Neural cell (in vitro differentiated cells): Measurements from ENCODE around the gene RLN3. TPM values are rescaled to one million over a fixed set of nuclear protein-coding genes. Genes with fewer than 3 reads are reported as not detected.

ENCODE experiments used
- H2AFZ ChIP-seq: fragments of 200-600, 300-800 bp; sonication (generic), shearing (Covaris generic); 2 replicates; pipeline ENCODE4 v1.6.0; 2014; ENCODE audit warnings: low read depth, mild to moderate bottlenecking, antibody characterized with exemption, low read length, moderate library complexity
- H3F3A ChIP-seq: fragments of 200-600 bp; shearing (Covaris generic); 2 replicates; pipeline ENCODE4 v1.6.1; 2016; ENCODE audit warnings: mild to moderate bottlenecking, moderate library complexity, mixed read lengths, antibody characterized with exemption, low read length; ENCODE audit not compliant: insufficient read depth, poor library complexity, severe bottlenecking
- H3K27ac ChIP-seq: fragments of 200-600, 300-800 bp; sonication (generic), shearing (Covaris generic); 2 replicates; pipeline ENCODE4 v1.5.1; 2014; ENCODE audit warnings: mild to moderate bottlenecking, low read length, moderate library complexity
- H3K27me3 ChIP-seq: fragments of 300-800, 200-600 bp; sonication (generic), shearing (Covaris generic); 2 replicates; pipeline ENCODE4 v1.6.0; 2014; ENCODE audit warnings: mild to moderate bottlenecking, low read depth, low read length, moderate library complexity; ENCODE audit not compliant: insufficient read depth
- H3K36me3 ChIP-seq: fragments of 300-800, 200-600 bp; sonication (generic), shearing (Covaris generic); 2 replicates; pipeline ENCODE4 v1.5.1; 2014; ENCODE audit warnings: mild to moderate bottlenecking, antibody characterized with exemption, low read length, moderate library complexity; ENCODE audit not compliant: insufficient read depth
- H3K4me2 ChIP-seq: fragments of 300-800, 200-600 bp; sonication (generic), shearing (Covaris generic); 2 replicates; pipeline ENCODE4 v1.6.0; 2014; ENCODE audit warnings: mild to moderate bottlenecking, low read length
- H3K4me3 ChIP-seq: fragments of 300-800, 200-600 bp; sonication (generic), shearing (Covaris generic); 2 replicates; pipeline ENCODE4 v1.5.1; 2014; ENCODE audit warnings: mild to moderate bottlenecking, low read length, moderate library complexity
- H3K79me2 ChIP-seq: fragments of 200-600 bp; shearing (Covaris generic); replicated peaks from 2 replicates; pipeline ENCODE4 v1.6.0; 2014; ENCODE audit warnings: mild to moderate bottlenecking, low read length, moderate library complexity; ENCODE audit not compliant: insufficient read depth
- H3K9ac ChIP-seq: fragments of 300-800, 200-600 bp; sonication (generic), shearing (Covaris generic); 2 replicates; pipeline ENCODE4 v1.6.1; 2016; ENCODE audit warnings: mild to moderate bottlenecking, low read length, mixed read lengths
- H3K9me2 ChIP-seq: fragments of 200-600 bp; shearing (Covaris generic); 2 replicates; pipeline ENCODE4 v1.6.1; 2016; ENCODE audit warnings: mild to moderate bottlenecking, low read length, mixed read lengths; ENCODE audit not compliant: insufficient read depth
- H3K9me3 ChIP-seq: fragments of 200-600, 300-800 bp; sonication (generic), shearing (Covaris generic); 2 replicates; pipeline ENCODE4 v1.6.1; 2016; ENCODE audit warnings: mild to moderate bottlenecking, mixed run types, low read length, moderate library complexity, mixed read lengths
- H4K20me1 ChIP-seq: fragments of 200-600 bp; shearing (Covaris generic); 2 replicates; pipeline ENCODE4 v1.6.1; 2016; ENCODE audit warnings: mild to moderate bottlenecking, mixed run types; ENCODE audit not compliant: insufficient read depth
- EP300 ChIP-seq: fragments of 450-650 bp; conservative IDR thresholded peaks from 2 replicates; pipeline ENCODE4 v1.6.1; 2014; ENCODE audit warnings: antibody characterized with exemption, mild to moderate bottlenecking, moderate library complexity; ENCODE audit not compliant: poor library complexity, severe bottlenecking
- EZH2 ChIP-seq: fragments of 200-600, 300-800 bp; shearing (Covaris generic), sonication (generic); IDR thresholded peaks from 2 replicates; pipeline ENCODE4 v1.6.1; 2014; ENCODE audit warnings: antibody characterized with exemption, low read length, borderline replicate concordance, mild to moderate bottlenecking; ENCODE audit not compliant: insufficient read depth, poor library complexity, severe bottlenecking
- MXI1 ChIP-seq: fragments of 450-650 bp; conservative IDR thresholded peaks from 2 replicates; pipeline ENCODE4 v1.6.1; 2014; ENCODE audit warnings: antibody characterized with exemption, mild to moderate bottlenecking; ENCODE audit not compliant: poor library complexity, severe bottlenecking
- POLR2AphosphoS5 ChIP-seq: IDR thresholded peaks from 2 replicates; pipeline ENCODE4 v1.6.1; 2012
- RAD21 ChIP-seq: fragments of 450-650 bp; conservative IDR thresholded peaks from 2 replicates; pipeline ENCODE4 v1.6.1; 2014; ENCODE audit warnings: antibody characterized with exemption, mild to moderate bottlenecking, moderate library complexity
- REST ChIP-seq: IDR thresholded peaks from 2 replicates; pipeline ENCODE4 v1.6.1; 2012; ENCODE audit warnings: borderline replicate concordance
- SMC3 ChIP-seq: fragments of 450-650 bp; conservative IDR thresholded peaks from 2 replicates; pipeline ENCODE4 v1.6.1; 2014; ENCODE audit warnings: antibody characterized with exemption, mild to moderate bottlenecking, moderate library complexity; ENCODE audit not compliant: poor library complexity
- TAF1 ChIP-seq: IDR thresholded peaks from 2 replicates; pipeline ENCODE4 v1.6.1; 2012; ENCODE audit warnings: low read depth
- polyA plus RNA-seq: library from polyadenylated mRNA; depleted of rRNA; stranded (reverse); fragments of >200 nt; gene quantifications from 2 replicates; pipeline ENCODE4 v1.2.3, GENCODE V29; 2014
- TF ChIP-seq, protein P1 (sequence below): fragments of 450-650 bp; IDR thresholded peaks from 2 replicates; pipeline ENCODE4 v1.5.1; 2014; ENCODE audit warnings: antibody characterized with exemption, mild to moderate bottlenecking, moderate library complexity; ENCODE audit not compliant: poor library complexity, severe bottlenecking

RLN3 gene
- polyA plus RNA-seq, 1 donor from 2014 or later: not detected

DNA sequence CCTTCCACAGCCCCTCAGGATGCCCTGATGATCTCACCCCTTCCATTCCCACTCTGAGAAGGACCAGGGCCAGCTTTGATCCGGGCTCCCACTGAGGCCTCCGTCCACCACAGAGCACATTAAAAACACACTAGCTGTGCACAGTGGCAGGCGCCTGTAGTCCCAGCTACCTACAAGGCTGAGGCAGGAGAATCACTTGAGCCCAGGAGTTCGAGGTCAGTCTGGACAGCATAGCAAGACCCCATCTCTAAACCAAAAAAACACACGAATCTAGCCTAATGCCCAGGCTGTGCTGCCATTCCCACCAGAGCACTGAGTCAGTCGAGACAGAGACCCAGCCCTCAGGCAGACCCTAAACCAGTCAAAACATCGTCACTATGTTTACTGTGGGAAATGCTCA lies 35.9 kb upstream of the RLN3 start:
- Histone ChIP-seq H3K27me3 (no peaks in the 10 kb centered on the region), H3K9ac (no peak overlapping the region), H3K4me3 (no peak overlapping the region), H2AFZ (no peak overlapping the region), H3K79me2 (no peaks in the 10 kb centered on the region), H3K9me2 (no peaks in the 10 kb centered on the region), H4K20me1 (no peaks in the 10 kb centered on the region), H3K4me2 (no peak overlapping the region), H3F3A (no peaks in the 10 kb centered on the region), H3K9me3 (no peaks in the 10 kb centered on the region), H3K36me3 (no peaks in the 10 kb centered on the region), H3K27ac (no peak overlapping the region)
- TF ChIP-seq EP300 (no peak), REST (no peak), POLR2AphosphoS5 (no peak), EZH2 (no peak), TAF1 (no peak), RAD21 (no peak), SMC3 (no peak), MXI1 (no peak)
- TF ChIP-seq, protein P1, sequence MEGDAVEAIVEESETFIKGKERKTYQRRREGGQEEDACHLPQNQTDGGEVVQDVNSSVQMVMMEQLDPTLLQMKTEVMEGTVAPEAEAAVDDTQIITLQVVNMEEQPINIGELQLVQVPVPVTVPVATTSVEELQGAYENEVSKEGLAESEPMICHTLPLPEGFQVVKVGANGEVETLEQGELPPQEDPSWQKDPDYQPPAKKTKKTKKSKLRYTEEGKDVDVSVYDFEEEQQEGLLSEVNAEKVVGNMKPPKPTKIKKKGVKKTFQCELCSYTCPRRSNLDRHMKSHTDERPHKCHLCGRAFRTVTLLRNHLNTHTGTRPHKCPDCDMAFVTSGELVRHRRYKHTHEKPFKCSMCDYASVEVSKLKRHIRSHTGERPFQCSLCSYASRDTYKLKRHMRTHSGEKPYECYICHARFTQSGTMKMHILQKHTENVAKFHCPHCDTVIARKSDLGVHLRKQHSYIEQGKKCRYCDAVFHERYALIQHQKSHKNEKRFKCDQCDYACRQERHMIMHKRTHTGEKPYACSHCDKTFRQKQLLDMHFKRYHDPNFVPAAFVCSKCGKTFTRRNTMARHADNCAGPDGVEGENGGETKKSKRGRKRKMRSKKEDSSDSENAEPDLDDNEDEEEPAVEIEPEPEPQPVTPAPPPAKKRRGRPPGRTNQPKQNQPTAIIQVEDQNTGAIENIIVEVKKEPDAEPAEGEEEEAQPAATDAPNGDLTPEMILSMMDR: no peak

GRCh38 chr19:13993590-13994300 lies 34.2 kb upstream of the RLN3 start:
- Histone ChIP-seq H3K9ac (no peak overlapping the region), H3K4me3 (no peak overlapping the region)

More at GRCh38 chr19:13993590-13994300, 34.2 kb upstream of the RLN3 start:
- Histone ChIP-seq H3K79me2 (peaks cover 3% of the 10 kb centered on the region), H4K20me1 (no peaks in the 10 kb centered on the region), H3K27me3 (no peaks in the 10 kb centered on the region), H3K9me3 (peaks cover 1% of the 10 kb centered on the region), H3K27ac (no peak overlapping the region), H3F3A (no peaks in the 10 kb centered on the region), H3K36me3 (no peaks in the 10 kb centered on the region), H3K4me2 (no peak overlapping the region), H2AFZ (no peak overlapping the region), H3K9me2 (no peaks in the 10 kb centered on the region)
- TF ChIP-seq, protein P1: no peak
- TF ChIP-seq EP300 (no peak), TAF1 (no peak), EZH2 (no peak), MXI1 (no peak), POLR2AphosphoS5 (no peak), SMC3 (no peak), RAD21 (no peak), REST (no peak)
